WTC11 (cell line): ENCODE results near the gene GTSE1.

Source experiments
- CREM ChIP-seq: sonication (generic); formaldehyde crosslinking; IDR thresholded peaks from 2 replicates; pipeline ENCODE4 v1.8.1; 2022; ENCODE audit warnings: mild to moderate bottlenecking, missing genetic modification reagents, moderate library complexity
- CTCF ChIP-seq: fragments of 200-600 bp; IDR thresholded peaks from 2 replicates; pipeline ENCODE4 v1.8.0; 2022; ENCODE audit warnings: antibody characterized with exemption
- ELF4 ChIP-seq: sonication (generic); formaldehyde crosslinking; IDR thresholded peaks from 2 replicates; pipeline ENCODE4 v1.8.1; 2022; ENCODE audit warnings: low read depth, mild to moderate bottlenecking, moderate library complexity, missing genetic modification reagents
- JAZF1 ChIP-seq: fragments of 250-450 bp; sonication (Bioruptor Pico); IDR thresholded peaks from 2 replicates; pipeline ENCODE4 v1.9.0; 2021; ENCODE audit warnings: moderate library complexity, mild to moderate bottlenecking, inconsistent platforms
- MAX ChIP-seq: sonication (generic); formaldehyde crosslinking; IDR thresholded peaks from 2 replicates; pipeline ENCODE4 v1.8.0; 2022; ENCODE audit warnings: mild to moderate bottlenecking, missing genetic modification reagents
- TF ChIP-seq, protein P1 (sequence below): sonication (generic); formaldehyde crosslinking; IDR thresholded peaks from 2 replicates; pipeline ENCODE4 v1.8.0; 2022; ENCODE audit warnings: mild to moderate bottlenecking, missing genetic modification reagents
- TF ChIP-seq, protein P2 (sequence below): sonication (generic); formaldehyde crosslinking; IDR thresholded peaks from 2 replicates; pipeline ENCODE4 v1.8.1; 2023; ENCODE audit warnings: mild to moderate bottlenecking, missing genetic modification reagents, moderate library complexity

GRCh38 chr22:46336119-46337078 lies 39.7 kb downstream of the GTSE1 start:
- TF ChIP-seq CTCF (no peak), CREM (no peak), JAZF1 (CRISPR knock-in tag) (no peak), ELF4 (CRISPR knock-in tag) (no peak), MAX (CRISPR knock-in tag) (no peak)
- TF ChIP-seq, protein P1, sequence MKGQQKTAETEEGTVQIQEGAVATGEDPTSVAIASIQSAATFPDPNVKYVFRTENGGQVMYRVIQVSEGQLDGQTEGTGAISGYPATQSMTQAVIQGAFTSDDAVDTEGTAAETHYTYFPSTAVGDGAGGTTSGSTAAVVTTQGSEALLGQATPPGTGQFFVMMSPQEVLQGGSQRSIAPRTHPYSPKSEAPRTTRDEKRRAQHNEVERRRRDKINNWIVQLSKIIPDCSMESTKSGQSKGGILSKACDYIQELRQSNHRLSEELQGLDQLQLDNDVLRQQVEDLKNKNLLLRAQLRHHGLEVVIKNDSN (CRISPR knock-in tag), result no peak
- TF ChIP-seq, protein P2, sequence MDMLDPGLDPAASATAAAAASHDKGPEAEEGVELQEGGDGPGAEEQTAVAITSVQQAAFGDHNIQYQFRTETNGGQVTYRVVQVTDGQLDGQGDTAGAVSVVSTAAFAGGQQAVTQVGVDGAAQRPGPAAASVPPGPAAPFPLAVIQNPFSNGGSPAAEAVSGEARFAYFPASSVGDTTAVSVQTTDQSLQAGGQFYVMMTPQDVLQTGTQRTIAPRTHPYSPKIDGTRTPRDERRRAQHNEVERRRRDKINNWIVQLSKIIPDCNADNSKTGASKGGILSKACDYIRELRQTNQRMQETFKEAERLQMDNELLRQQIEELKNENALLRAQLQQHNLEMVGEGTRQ, result no peak
